Measurements from ENCODE around the gene BSCL2. TPM values are rescaled to one million over a fixed set of nuclear protein-coding genes. Genes with fewer than 3 reads are reported as not detected.

BSCL2 gene
- total and polyA plus RNA-seq, 4 donors, result 15.1 to 40.0 (median 28.7) TPM

DNA sequence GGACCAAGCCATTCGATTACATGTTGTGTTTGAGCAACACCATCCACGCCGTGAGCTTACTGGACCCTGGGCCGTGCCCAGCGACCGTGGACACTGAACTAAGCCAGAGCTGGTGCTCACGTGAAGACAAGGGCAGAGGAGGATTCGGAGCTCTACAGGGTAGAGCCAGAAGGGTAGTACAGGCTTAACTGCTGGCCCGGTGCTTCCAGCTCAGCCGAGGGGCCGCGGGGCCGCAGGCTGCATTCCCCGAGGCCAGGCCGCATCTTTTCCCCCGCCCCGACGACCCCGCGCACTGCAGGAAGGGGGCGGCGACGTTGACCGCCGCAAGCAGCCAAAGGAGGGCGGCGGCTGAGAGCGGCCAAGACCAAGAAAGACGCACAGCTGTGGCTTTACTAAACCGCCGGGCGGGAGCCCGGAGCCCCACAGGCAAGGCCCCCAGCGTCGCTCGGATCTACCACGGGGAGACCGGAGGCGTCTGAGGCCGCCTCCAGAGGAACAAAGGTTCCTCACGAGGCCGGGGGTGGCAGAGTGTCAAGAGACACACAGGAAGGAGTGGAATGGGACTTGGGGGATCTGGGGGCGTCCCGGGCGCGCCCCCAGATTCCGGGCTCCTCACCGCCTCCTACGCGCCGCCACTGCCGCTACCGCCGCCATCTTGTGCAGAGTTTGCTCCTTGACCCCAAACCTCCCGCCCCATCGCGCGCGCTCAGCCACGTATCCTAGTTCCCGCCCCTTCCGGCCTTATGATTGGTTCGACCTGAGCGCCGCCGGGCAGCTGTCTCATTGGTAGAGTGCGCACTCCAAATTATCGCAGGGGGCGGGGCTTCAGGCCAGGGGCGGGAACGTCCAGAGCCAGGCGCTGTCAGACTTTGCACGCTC is 61.0 kb downstream of the BSCL2 start, which contains the start of gene GANAB (continued):
- TF ChIP-seq CTCF (IDR thresholded peaks at IDR 0.05; ENCODE audit: low read depth, low read length, missing input control), result no peak
- TF ChIP-seq HNF4A (conservative IDR thresholded peaks at IDR 0.05), result peak; percentile 71 to 87
- TF ChIP-seq NR2F2 (IDR thresholded peaks at IDR 0.05), result peak; percentile 75
- TF ChIP-seq MAX (IDR thresholded peaks at IDR 0.05), result peak; percentile 58
- TF ChIP-seq, protein P1, sequence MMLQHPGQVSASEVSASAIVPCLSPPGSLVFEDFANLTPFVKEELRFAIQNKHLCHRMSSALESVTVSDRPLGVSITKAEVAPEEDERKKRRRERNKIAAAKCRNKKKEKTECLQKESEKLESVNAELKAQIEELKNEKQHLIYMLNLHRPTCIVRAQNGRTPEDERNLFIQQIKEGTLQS (IDR thresholded peaks at IDR 0.05), result no peak
- no peak for TF ChIP-seq FOXA1 (IDR thresholded peaks at IDR 0.05)

DNA sequence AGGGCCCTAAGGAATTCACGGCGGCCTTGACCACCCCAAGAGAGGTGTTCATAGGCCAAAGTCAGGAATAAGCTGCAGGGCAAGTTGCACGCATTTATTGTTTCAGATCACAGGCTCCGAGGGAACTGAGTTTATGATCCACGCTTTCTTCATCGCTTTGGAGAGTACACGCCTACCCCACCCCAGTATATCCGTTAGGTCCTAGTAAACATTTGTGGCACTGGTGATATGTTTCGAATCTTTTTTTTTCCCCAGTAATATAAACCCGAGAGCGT is 61.6 kb downstream of the BSCL2 start:
- H3K27me3 ChIP-seq (ENCODE audit: control insufficient read depth in 4 of 4, insufficient read depth in 4 of 4, low read length in 3 of 4), result no peaks in the 10 kb centered on the region
- 9% methylated on average over 11 of the region's 11 CpGs for WGBS
- H3K9ac ChIP-seq (ENCODE audit: low read depth in 1 of 2, low read length in 2 of 2), result peak overlapping the region; percentile 70 to 80
- DNase-seq (ENCODE audit: low spot score), result no peak
- no peaks in the 10 kb centered on the region for H3K9me3 ChIP-seq (ENCODE audit: control insufficient read depth in 4 of 4, low read length in 3 of 4)
- TF ChIP-seq FOXA2 (IDR thresholded peaks at IDR 0.05) (no peak), NR2F2 (IDR thresholded peaks at IDR 0.05) (no peak), HNF4G (IDR thresholded peaks at IDR 0.05) (no peak), REST (IDR thresholded peaks at IDR 0.05) (no peak), CTCF (IDR thresholded peaks at IDR 0.05; ENCODE audit: low read depth, low read length, missing input control) (no peak), MAX (IDR thresholded peaks at IDR 0.05) (no peak), HNF4A (conservative IDR thresholded peaks at IDR 0.05) (no peak), JUND (IDR thresholded peaks at IDR 0.05) (no peak), RAD21 (IDR thresholded peaks at IDR 0.05) (no peak)
- TF ChIP-seq, protein P1 (IDR thresholded peaks at IDR 0.05), result no peak
- peaks cover 0 to 14% (median 7%) of the 10 kb centered on the region in 4 donors for H3K36me3 ChIP-seq (ENCODE audit: control insufficient read depth in 4 of 4, insufficient read depth in 3 of 4, low read depth in 1 of 4, low read length in 3 of 4)
- peaks cover 4 to 31% (median 25%) of the 10 kb centered on the region in 4 donors for H3K4me1 ChIP-seq (ENCODE audit: control insufficient read depth in 4 of 4, insufficient read depth in 4 of 4, low read length in 3 of 4)
- peak overlapping the region; percentile 96 to 97 for H3K27ac ChIP-seq (ENCODE audit: low read depth in 1 of 2, low read length in 2 of 2)
- peak overlapping the region; percentile 88 to 95 (median 95) for H3K4me3 ChIP-seq (ENCODE audit: low read depth in 1 of 3, low read length in 3 of 3)

All from liver (tissue), 9 donors.